Measurements from ENCODE around the gene ELAVL2.

Gene ELAVL2

GRCh38 chr9:23821375-23822181, 4.5 kb downstream of the ELAVL2 start:
- DNase-seq = no peak

GRCh38 chr9:23820451-23821374, 5.3 kb downstream of the ELAVL2 start:
- no peak for DNase-seq

GRCh38 chr9:23819403-23819802, 6.6 kb downstream of the ELAVL2 start:
- no peak for DNase-seq

- no peak for DNase-seq
Measured at GRCh38 chr9:23814243-23814642, 11.8 kb downstream of the ELAVL2 start.

- DNase-seq = no peak
Measured at GRCh38 chr9:23812673-23813072, 13.4 kb downstream of the ELAVL2 start.

DNA sequence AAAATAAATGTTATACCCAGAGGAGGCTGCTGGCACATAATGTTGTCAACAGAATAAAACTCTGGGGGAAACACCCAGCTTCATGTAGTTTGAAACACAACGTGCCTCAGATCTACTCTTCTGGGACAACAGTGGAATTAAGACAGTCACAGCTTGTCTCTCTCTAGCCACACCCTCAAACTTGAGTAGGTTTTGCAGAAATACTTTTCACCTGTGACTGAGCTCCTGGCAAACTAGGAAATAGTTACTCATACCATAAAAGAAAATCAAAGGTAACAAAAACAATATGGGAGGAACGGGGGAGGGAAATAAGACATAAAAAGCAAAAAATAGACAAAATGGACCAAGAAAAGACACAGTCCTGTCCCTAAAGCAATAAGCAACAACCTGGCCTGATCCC, 14.4 kb downstream of the ELAVL2 start:
- no peak for DNase-seq

GRCh38 chr9:23803216-23803615, 22.8 kb downstream of the ELAVL2 start:
- DNase-seq = no peak

DNA sequence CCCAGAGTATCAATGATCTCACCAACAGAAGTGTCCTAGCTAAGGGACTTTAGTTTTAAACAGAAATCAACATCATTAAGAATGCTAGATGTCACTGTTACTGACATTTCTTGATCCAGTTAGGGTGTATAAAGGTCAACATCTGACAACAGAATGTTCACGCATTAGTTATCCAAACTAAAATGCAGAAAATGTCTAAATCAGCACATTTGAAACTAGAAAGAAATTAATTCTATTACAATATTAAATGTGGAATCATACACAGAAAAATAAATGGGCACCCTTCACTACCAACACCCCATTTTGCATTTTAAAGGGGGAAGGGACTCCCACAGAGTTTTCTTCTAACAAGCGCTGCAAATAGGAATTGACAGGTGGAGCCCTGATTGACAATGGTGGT, 24.5 kb downstream of the ELAVL2 start:
- DNase-seq = no peak

- no peak for DNase-seq
Measured at GRCh38 chr9:23799521-23799920, 26.5 kb downstream of the ELAVL2 start.

DNA sequence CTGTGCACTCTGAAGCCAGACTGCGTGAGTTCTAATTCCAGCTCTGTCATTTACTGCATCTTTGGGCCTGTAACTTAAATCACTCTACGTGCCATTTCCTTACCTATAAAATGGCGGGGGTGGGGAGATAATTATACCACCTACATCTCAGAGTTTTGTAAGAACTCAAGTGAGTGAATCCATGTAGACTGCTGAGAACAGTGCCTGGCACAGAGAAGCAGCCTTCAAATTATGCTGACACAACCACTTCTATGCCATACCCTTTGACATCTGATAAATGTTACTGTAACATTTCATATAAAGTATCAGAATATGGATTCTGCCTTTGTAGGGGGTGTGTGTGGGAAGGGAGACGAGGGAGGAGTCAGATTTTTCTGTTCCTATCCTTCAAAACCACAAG, 27.7 kb downstream of the ELAVL2 start:
- DNase-seq = no peak

GRCh38 chr9:23796209-23796608, 29.8 kb downstream of the ELAVL2 start:
- no peak for DNase-seq

- DNase-seq = no peak
Measured at GRCh38 chr9:23790351-23791260, 35.4 kb downstream of the ELAVL2 start.

GRCh38 chr9:23789529-23790254, 36.3 kb downstream of the ELAVL2 start:
- DNase-seq = no peak

GRCh38 chr9:23784962-23785361, 41.1 kb downstream of the ELAVL2 start:
- DNase-seq = no peak

GRCh38 chr9:23783509-23783908, 42.5 kb downstream of the ELAVL2 start:
- DNase-seq = no peak

- no peak for DNase-seq
Measured at GRCh38 chr9:23779220-23779619, 46.8 kb downstream of the ELAVL2 start.

- no peak for DNase-seq
Measured at GRCh38 chr9:23777328-23777727, 48.7 kb downstream of the ELAVL2 start.

GRCh38 chr9:23775549-23775948, 50.5 kb downstream of the ELAVL2 start:
- DNase-seq = no peak

- no peak for DNase-seq
Measured at GRCh38 chr9:23774266-23774665, 51.8 kb downstream of the ELAVL2 start.

GRCh38 chr9:23772385-23772783, 53.7 kb downstream of the ELAVL2 start:
- DNase-seq = no peak

DNA sequence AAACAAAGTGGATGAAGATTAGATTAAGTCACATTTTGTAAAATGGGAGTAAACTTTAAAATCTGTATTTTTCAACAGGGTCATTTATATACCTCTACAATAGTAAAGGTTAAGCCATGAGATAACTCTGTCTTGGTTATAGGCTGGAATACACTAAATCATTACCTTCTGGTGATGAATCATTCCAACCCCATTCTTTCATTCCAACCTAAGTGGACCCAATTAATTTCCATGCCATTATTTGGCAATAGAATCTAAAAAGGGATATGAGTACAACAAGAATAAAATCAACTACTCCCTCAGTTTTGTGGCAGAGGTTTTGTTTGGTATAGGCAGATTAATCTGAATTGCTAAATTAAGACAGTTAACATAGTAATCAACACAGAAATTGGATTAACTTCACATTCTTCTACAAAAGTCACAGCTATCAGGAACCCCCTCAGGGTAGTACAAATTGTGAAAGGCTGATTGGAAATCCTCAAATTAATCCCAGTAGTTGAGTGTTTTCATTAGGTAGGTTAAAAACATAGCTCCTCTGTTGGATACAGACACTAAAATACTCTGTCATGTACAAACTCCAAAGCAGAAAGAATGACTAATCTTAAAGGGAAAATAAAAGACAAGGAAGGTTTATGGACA, 54.2 kb downstream of the ELAVL2 start:
- DNase-seq = no peak
